H1 (cell line): ENCODE data around the gene MBD3L4. TPM values are rescaled to one million over a fixed set of nuclear protein-coding genes. Genes with fewer than 3 reads are reported as not detected.

Experiments
- CTCF ChIA-PET: fragments of 300-600 bp; sonication (Branson Sonifier 250); formaldehyde crosslinking; loops from one replicate; lab custom pipeline; 2021; ENCODE audit not compliant: partially characterized antibody; lab: Charles Lee
- POLR2A ChIA-PET: fragments of 300-600 bp; sonication (Branson Sonifier 250); formaldehyde crosslinking; loops from one replicate; lab custom pipeline; 2021; ENCODE audit warnings: inconsistent platforms; ENCODE audit not compliant: partially characterized antibody; lab: Charles Lee
- DNase-seq, 2 experiments: peaks; one replicate each; pipeline versions ENCODE4 v3.0.0 to v3.0.0-alpha.2; 2010 to 2022; ENCODE audit warnings: low spot score in 2 of 2, low read depth in 1 of 2, mixed read lengths in 1 of 2
- FAIRE-seq: peaks from 2 replicates; lab custom pipeline; 2011; peaks lifted over from hg19 to GRCh38; lab: Jason Lieb, UNC
- H2AFZ ChIP-seq: 2 replicates; pipeline ENCODE4 v1.8.1; 2012; ENCODE audit warnings: low read length, inconsistent platforms
- H2AK5ac ChIP-seq: 2 replicates; pipeline ENCODE4 v1.6.1; 2013; ENCODE audit warnings: low read depth, low read length
- H2BK120ac ChIP-seq: replicated peaks from 2 replicates; pipeline ENCODE3; 2013; ENCODE audit warnings: low read depth, low read length, inconsistent platforms
- H2BK12ac ChIP-seq: 2 replicates; pipeline ENCODE4 v1.6.1; 2013; ENCODE audit warnings: low read depth, low read length
- H2BK15ac ChIP-seq: 2 replicates; pipeline ENCODE4 v1.6.1; 2013; ENCODE audit warnings: low read length
- H2BK20ac ChIP-seq: 2 replicates; pipeline ENCODE4 v1.6.1; 2013; ENCODE audit warnings: low read length
- H2BK5ac ChIP-seq: 2 replicates; pipeline ENCODE4 v1.6.1; 2013; ENCODE audit warnings: low read depth, low read length
- H3K14ac ChIP-seq: 2 replicates; pipeline ENCODE4 v1.6.1; 2013; ENCODE audit warnings: inconsistent platforms; ENCODE audit not compliant: insufficient read length
- H3K18ac ChIP-seq: 2 replicates; pipeline ENCODE4 v1.6.1; 2013; ENCODE audit warnings: low read length; ENCODE audit errors: extremely low read depth
- H3K23ac ChIP-seq: 2 replicates; pipeline ENCODE4 v1.6.1; 2013; ENCODE audit warnings: inconsistent platforms; ENCODE audit not compliant: insufficient read length
- H3K23me2 ChIP-seq: 2 replicates; pipeline ENCODE4 v1.6.1; 2013; ENCODE audit warnings: low read depth, low read length
- H3K27ac ChIP-seq: 2 replicates; pipeline ENCODE4 v1.6.1; 2011; ENCODE audit warnings: low read depth, low read length, inconsistent platforms
- H3K27me3 ChIP-seq, 4 experiments: replicated peaks in 1 of 4; 1 replicate in 1 of 4; 2 replicates in 3 of 4; pipeline versions ENCODE4 v1.6.1 to v1.8.1; 2011 to 2013; ENCODE audit warnings: low read length in 3 of 4, mild to moderate bottlenecking in 3 of 4, inconsistent platforms in 2 of 4, mixed read lengths in 2 of 4, moderate library complexity in 1 of 4; ENCODE audit not compliant: control insufficient read depth in 3 of 4, insufficient read depth in 3 of 4; ENCODE audit errors: extremely low read depth in 1 of 4
- H3K36me3 ChIP-seq, 4 experiments: 2 replicates each; pipeline versions ENCODE4 v1.6.1 to v1.8.1; 2011 to 2013; ENCODE audit warnings: mild to moderate bottlenecking in 4 of 4, low read length in 3 of 4, moderate library complexity in 2 of 4, control low read depth in 1 of 4, inconsistent platforms in 1 of 4; ENCODE audit not compliant: insufficient read depth in 4 of 4, control insufficient read depth in 2 of 4
- H3K4ac ChIP-seq: replicated peaks from 2 replicates; pipeline ENCODE3; 2013; ENCODE audit warnings: low read length, low read depth, mixed read lengths, inconsistent platforms; ENCODE audit not compliant: insufficient read length
- H3K4me1 ChIP-seq, 4 experiments: replicated peaks in 1 of 4; 1 replicate in 1 of 4; 2 replicates in 3 of 4; pipeline versions ENCODE4 v1.6.1 to v1.8.1; 2011 to 2013; ENCODE audit warnings: low read length in 3 of 4, inconsistent platforms in 2 of 4, mixed read lengths in 1 of 4; ENCODE audit not compliant: insufficient read depth in 4 of 4, control insufficient read depth in 3 of 4
- H3K4me2 ChIP-seq, 2 experiments: 2 replicates each; pipeline versions ENCODE4 v1.6.1 to v1.8.1; 2011 to 2013; ENCODE audit warnings: low read depth in 2 of 2, low read length in 2 of 2, control low read depth in 1 of 2, inconsistent platforms in 1 of 2, mild to moderate bottlenecking in 1 of 2; ENCODE audit not compliant: insufficient read depth in 1 of 2
- H3K4me3 ChIP-seq, 4 experiments: fragments of 200-600, 300-600 bp in 1 of 4; sonication (generic), shearing (Covaris generic), sonication (Bioruptor Twin) in 1 of 4; 2 replicates each; pipeline versions ENCODE4 v1.5.1 to v1.8.1; 2011 to 2016; ENCODE audit warnings: low read length in 4 of 4, low read depth in 3 of 4, control low read depth in 2 of 4, inconsistent platforms in 2 of 4, mild to moderate bottlenecking in 2 of 4, mixed read lengths in 1 of 4, moderate library complexity in 1 of 4; ENCODE audit not compliant: insufficient read depth in 2 of 4; ENCODE audit errors: extremely low read depth in 1 of 4
- H3K56ac ChIP-seq: replicated peaks from 2 replicates; pipeline ENCODE3; 2013; ENCODE audit warnings: low read depth, mild to moderate bottlenecking, mixed read lengths, low read length, inconsistent platforms; ENCODE audit not compliant: insufficient read length
- H3K79me1 ChIP-seq: 2 replicates; pipeline ENCODE4 v1.6.1; 2013; ENCODE audit warnings: low read depth, low read length, control low read depth
- H3K79me2 ChIP-seq, 2 experiments: 2 replicates each; pipeline versions ENCODE4 v1.6.1 to v1.8.1; 2012 to 2013; ENCODE audit warnings: low read length in 2 of 2, mild to moderate bottlenecking in 2 of 2, inconsistent platforms in 1 of 2; ENCODE audit not compliant: insufficient read depth in 2 of 2, control insufficient read depth in 1 of 2
- H3K9ac ChIP-seq, 4 experiments: replicated peaks in 1 of 4; 1 replicate in 1 of 4; 2 replicates in 3 of 4; pipeline versions ENCODE4 v1.6.1 to v1.8.1; 2011 to 2013; ENCODE audit warnings: low read depth in 3 of 4, low read length in 3 of 4, control low read depth in 2 of 4, mild to moderate bottlenecking in 2 of 4, moderate library complexity in 2 of 4, inconsistent platforms in 1 of 4; ENCODE audit errors: extremely low read depth in 1 of 4
- H3K9me3 ChIP-seq, 2 experiments: 2 replicates each; pipeline versions ENCODE4 v1.6.1 to v1.8.1; 2012 to 2013; ENCODE audit warnings: mild to moderate bottlenecking in 2 of 2, moderate library complexity in 2 of 2, control low read depth in 1 of 2, inconsistent platforms in 1 of 2, low read depth in 1 of 2, low read length in 1 of 2, mixed read lengths in 1 of 2; ENCODE audit not compliant: insufficient read depth in 2 of 2
- H4K20me1 ChIP-seq, 2 experiments: replicated peaks in 1 of 2; 2 replicates each; pipeline versions ENCODE3 to v1.8.1; 2011 to 2013; ENCODE audit warnings: inconsistent platforms in 2 of 2, low read length in 2 of 2, mild to moderate bottlenecking in 1 of 2; ENCODE audit not compliant: insufficient read depth in 2 of 2, control insufficient read depth in 1 of 2
- H4K5ac ChIP-seq: 2 replicates; pipeline ENCODE4 v1.6.1; 2013; ENCODE audit warnings: low read length, low read depth, mixed read lengths, inconsistent platforms; ENCODE audit not compliant: insufficient read length
- H4K8ac ChIP-seq: 2 replicates; pipeline ENCODE4 v1.8.0; 2013; ENCODE audit warnings: mild to moderate bottlenecking, moderate library complexity, low read length, inconsistent platforms; ENCODE audit not compliant: insufficient read depth; ENCODE audit errors: extremely low read depth
- H4K91ac ChIP-seq: replicated peaks from 2 replicates; pipeline ENCODE3; 2013; ENCODE audit warnings: low read length, mixed read lengths, inconsistent platforms; ENCODE audit not compliant: insufficient read length
- WGBS, 2 experiments: shearing (Covaris generic) in 1 of 2; methylation state at CpG; one replicate each; pipeline versions ENCODE4 v1.1.6 to v1.1.7; 2013 to 2015; ENCODE audit warnings: low lambda C conversion rate in 2 of 2, mixed read lengths in 2 of 2, inconsistent platforms in 1 of 2, low coverage in 1 of 2, missing lambda C conversion rate in 1 of 2; ENCODE audit not compliant: insufficient replicate concordance in 2 of 2, insufficient coverage in 1 of 2, insufficient read length in 1 of 2; ENCODE audit errors: extremely low coverage in 1 of 2, missing lambda C conversion rate in 1 of 2; 5-methylcytosine and 5-hydroxymethylcytosine counted together
- polyA plus RNA-seq, 7 experiments: library from polyadenylated mRNA; depleted of rRNA in 3 of 7; stranded (reverse) in 5 of 7; unstranded in 2 of 7; fragments of >200 nt in 5 of 7; fragments of 200-250 nt in 2 of 7; gene quantifications; 1 replicate in 5 of 7; 2 replicates in 1 of 7; 4 replicates in 1 of 7; pipeline versions ENCODE4 v1.2.1 to v1.2.3, GENCODE V29; 2011 to 2013; ENCODE audit warnings: missing spikeins in 2 of 7, mixed read lengths in 2 of 7
- total RNA-seq: library from RNA; stranded (reverse); fragmentation: NEBNext Ultra II Directional; extraction: Animal tissue kit (Norgen Biotek cat#: 25700); gene quantifications from 2 replicates; pipeline ENCODE4 v1.2.1, GENCODE V29; 2021

Gene MBD3L4
- total and polyA plus RNA-seq, 2 of the 8 experiments (the other 6 are each of a cell fraction or from before 2014, with no cell fraction given): not detected

DNA sequence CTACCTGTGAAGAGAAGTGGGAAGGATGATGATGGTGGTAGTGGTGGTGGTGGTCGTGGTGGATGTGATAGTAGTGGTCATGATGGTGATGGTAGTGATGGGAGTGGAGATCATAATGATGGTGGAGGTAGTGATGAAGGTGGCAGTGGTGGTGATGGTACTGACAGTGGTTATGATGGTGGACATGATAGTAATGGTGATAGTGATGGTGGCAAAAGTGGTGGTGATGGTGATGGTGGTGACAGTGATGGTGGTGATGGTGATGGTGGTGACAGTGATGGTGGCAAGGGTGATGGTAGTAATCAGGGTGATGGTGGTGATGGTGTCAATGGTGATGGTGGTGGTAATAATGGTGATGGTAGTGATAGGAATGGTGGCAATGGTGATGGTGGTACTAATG is 44.9 kb downstream of the MBD3L4 start:
- POLR2A ChIA-PET: no interaction called here
- Histone ChIP-seq H3K27me3 (no peaks in the 10 kb centered on the region), H4K91ac (no peak overlapping the region)

More for the DNA sequence above, 44.9 kb downstream of the MBD3L4 start:
- H3K79me1 ChIP-seq: no peaks in the 10 kb centered on the region
- no peak overlapping the region for H2BK5ac ChIP-seq
- no peak overlapping the region for H4K5ac ChIP-seq
- H3K36me3 ChIP-seq: no peaks in the 10 kb centered on the region; a peak in 2 of 8 replicates
- no peak overlapping the region for H2AFZ ChIP-seq
- no peaks in the 10 kb centered on the region for H3K4me1 ChIP-seq
- no peak overlapping the region for H2BK15ac ChIP-seq
- DNase-seq (no peak), FAIRE-seq (no peak)
- no peak overlapping the region for H3K27ac ChIP-seq
- H4K20me1 ChIP-seq: peaks cover 0 to 4% of the 10 kb centered on the region in 2 experiments
- peak overlapping the region; percentile 74 for H3K56ac ChIP-seq
- H3K9ac ChIP-seq: no peak overlapping the region
- no peak overlapping the region for H3K4me2 ChIP-seq
- H4K8ac ChIP-seq: no peak overlapping the region
- no peak overlapping the region for H3K14ac ChIP-seq
- no peak overlapping the region for H3K4ac ChIP-seq
- H3K79me2 ChIP-seq: no peaks in the 10 kb centered on the region
- no peak overlapping the region for H3K18ac ChIP-seq
- H3K4me3 ChIP-seq: no peak overlapping the region
- H2BK120ac ChIP-seq: no peak overlapping the region
- no peak overlapping the region for H2BK20ac ChIP-seq
- peaks cover 8% of the 10 kb centered on the region; the same call in 1 of the 2 replicates for H3K23me2 ChIP-seq
- H3K9me3 ChIP-seq: peaks cover 40 to 76% of the 10 kb centered on the region in 2 experiments
- WGBS, 2 experiments: 70% methylated on average over 1 of the region's 1 CpG; no CpG with 5 or more reads in 1 of the 2 experiments
- CTCF ChIA-PET: no interaction called here
- no peak overlapping the region for H2BK12ac ChIP-seq
- no peak overlapping the region for H3K23ac ChIP-seq
- no peak overlapping the region for H2AK5ac ChIP-seq
